Nephron progenitor cell (in vitro differentiated cells): Measurements from ENCODE around the gene DACT2.
"Not testable (repeated sequence)": the region's sequence is repeated elsewhere in the genome, so short reads cannot be mapped to it uniquely, and the experiment has no call there.

Experiments
- DNase-seq: peaks from one replicate; pipeline ENCODE4 v3.0.0; 2021
- H3K27ac Mint-ChIP-seq: 2 replicates; pipeline ENCODE4 v1.8.0; 2021; ENCODE audit warnings: mild to moderate bottlenecking, moderate library complexity, mixed read lengths
- H3K27me3 Mint-ChIP-seq: 2 replicates; pipeline ENCODE4 v1.8.0; 2021; ENCODE audit warnings: mild to moderate bottlenecking, low read depth, mixed read lengths; ENCODE audit not compliant: poor library complexity
- H3K36me3 Mint-ChIP-seq: 2 replicates; pipeline ENCODE4 v1.8.0; 2021; ENCODE audit warnings: low read depth, mixed read lengths
- H3K4me1 Mint-ChIP-seq: 2 replicates; pipeline ENCODE4 v1.8.0; 2021; ENCODE audit warnings: mixed read lengths
- H3K4me3 Mint-ChIP-seq: 2 replicates; pipeline ENCODE4 v1.8.0; 2021; ENCODE audit warnings: mild to moderate bottlenecking, moderate library complexity, mixed read lengths
- H3K9me3 Mint-ChIP-seq: 2 replicates; pipeline ENCODE4 v1.8.0; 2021; ENCODE audit warnings: mild to moderate bottlenecking, moderate library complexity, mixed read lengths
- CTCF ChIP-seq: fragments of 200-600 bp; sonication (generic); IDR thresholded peaks from 2 replicates; pipeline ENCODE4 v1.5.0; 2021; ENCODE audit warnings: antibody characterized with exemption

The DACT2 gene

GRCh38 chr6:168361766-168362165, 42.2 kb upstream of the DACT2 start:
- H3K4me3 Mint-ChIP-seq, result no peak overlapping the region
- peaks cover 4% of the 10 kb centered on the region for H3K36me3 Mint-ChIP-seq
- H3K9me3 Mint-ChIP-seq, result peaks cover 34% of the 10 kb centered on the region
- no peak overlapping the region for H3K27ac Mint-ChIP-seq
- peaks cover 14% of the 10 kb centered on the region for H3K27me3 Mint-ChIP-seq
- DNase-seq, result no peak
- TF ChIP-seq CTCF, result no peak
- H3K4me1 Mint-ChIP-seq, result peaks cover 22% of the 10 kb centered on the region

GRCh38 chr6:168359794-168360193, 40.2 kb upstream of the DACT2 start:
- Mint-ChIP-seq H3K4me1 (peaks cover 23% of the 10 kb centered on the region), H3K9me3 (peaks cover 31% of the 10 kb centered on the region), H3K27me3 (peaks cover 19% of the 10 kb centered on the region), H3K27ac (peak overlapping the region; percentile 8), H3K4me3 (no peak overlapping the region), H3K36me3 (peaks cover 4% of the 10 kb centered on the region)
- no peak for TF ChIP-seq CTCF
- no peak for DNase-seq

- Mint-ChIP-seq H3K27ac (peak overlapping the region; percentile 42), H3K4me1 (peaks cover 16% of the 10 kb centered on the region), H3K9me3 (peaks cover 27% of the 10 kb centered on the region), H3K36me3 (peaks cover 4% of the 10 kb centered on the region), H3K27me3 (peaks cover 14% of the 10 kb centered on the region), H3K4me3 (no peak overlapping the region)
- no peak for DNase-seq
- TF ChIP-seq CTCF, result no peak
These were observed 39.4 kb upstream of the DACT2 start for GRCh38 chr6:168358842-168359420.

GRCh38 chr6:168356872-168357271, 37.3 kb upstream of the DACT2 start:
- not testable (repeated sequence) for H3K4me1 Mint-ChIP-seq, H3K36me3 Mint-ChIP-seq, DNase-seq, H3K27ac Mint-ChIP-seq, H3K27me3 Mint-ChIP-seq, H3K4me3 Mint-ChIP-seq
- peaks cover 19% of the 10 kb centered on the region for H3K9me3 Mint-ChIP-seq

- H3K4me1 Mint-ChIP-seq, result peaks cover 9% of the 10 kb centered on the region
These were observed 36.3 kb upstream of the DACT2 start for GRCh38 chr6:168355716-168356522.

More at GRCh38 chr6:168355716-168356522, 36.3 kb upstream of the DACT2 start:
- Mint-ChIP-seq H3K27ac (peak overlapping the region; percentile 44), H3K4me3 (no peak overlapping the region), H3K9me3 (peaks cover 18% of the 10 kb centered on the region), H3K27me3 (peaks cover 18% of the 10 kb centered on the region), H3K36me3 (peaks cover 6% of the 10 kb centered on the region)
- peak; percentile 77 for DNase-seq
- peak; percentile 86 for TF ChIP-seq CTCF
